SHP77 treated with DMSO at 0.1 percent for 48 hours (cell line): Measurements from ENCODE around the gene ST7.
"Not testable (repeated sequence)": the region's sequence is repeated elsewhere in the genome, so short reads cannot be mapped to it uniquely, and the experiment has no call there.

Experiments
- DNase-seq: peaks from one replicate; lab custom pipeline; 2025; lab: John Stamatoyannopoulos, UW

Gene ST7, protein sequence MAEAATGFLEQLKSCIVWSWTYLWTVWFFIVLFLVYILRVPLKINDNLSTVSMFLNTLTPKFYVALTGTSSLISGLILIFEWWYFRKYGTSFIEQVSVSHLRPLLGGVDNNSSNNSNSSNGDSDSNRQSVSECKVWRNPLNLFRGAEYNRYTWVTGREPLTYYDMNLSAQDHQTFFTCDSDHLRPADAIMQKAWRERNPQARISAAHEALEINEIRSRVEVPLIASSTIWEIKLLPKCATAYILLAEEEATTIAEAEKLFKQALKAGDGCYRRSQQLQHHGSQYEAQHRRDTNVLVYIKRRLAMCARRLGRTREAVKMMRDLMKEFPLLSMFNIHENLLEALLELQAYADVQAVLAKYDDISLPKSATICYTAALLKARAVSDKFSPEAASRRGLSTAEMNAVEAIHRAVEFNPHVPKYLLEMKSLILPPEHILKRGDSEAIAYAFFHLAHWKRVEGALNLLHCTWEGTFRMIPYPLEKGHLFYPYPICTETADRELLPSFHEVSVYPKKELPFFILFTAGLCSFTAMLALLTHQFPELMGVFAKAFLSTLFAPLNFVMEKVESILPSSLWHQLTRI

DNA sequence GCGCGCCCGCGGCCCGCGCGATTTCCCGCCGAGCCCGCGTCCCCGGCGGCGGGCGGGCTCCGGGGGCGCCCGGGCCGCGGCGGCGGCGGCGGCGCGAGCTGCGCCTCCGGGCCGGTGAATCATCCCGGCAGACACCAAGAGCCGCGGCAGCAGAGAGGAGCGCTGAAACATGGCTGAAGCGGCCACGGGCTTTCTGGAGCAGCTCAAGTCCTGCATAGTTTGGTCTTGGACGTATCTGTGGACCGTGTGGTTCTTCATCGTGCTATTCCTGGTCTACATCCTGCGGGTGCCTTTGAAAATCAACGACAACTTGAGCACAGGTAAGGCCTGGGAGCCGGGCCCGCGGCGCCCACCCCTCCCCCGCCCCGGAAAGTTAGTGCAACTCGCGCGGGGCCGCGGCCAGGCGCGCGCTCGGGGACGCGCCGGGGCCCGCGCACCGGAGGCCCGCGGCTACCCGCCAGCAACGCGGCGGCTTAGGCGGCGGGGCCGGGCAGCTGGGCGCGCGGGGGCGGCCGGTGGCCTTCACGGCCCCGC lies at the start of gene ST7:
ST7 (plus strand) TSS at position 130 of the 534 bp plus-strand sequence; CDS start at position 170, 40 bp downstream.
- DNase-seq: peak; percentile 56

DNA sequence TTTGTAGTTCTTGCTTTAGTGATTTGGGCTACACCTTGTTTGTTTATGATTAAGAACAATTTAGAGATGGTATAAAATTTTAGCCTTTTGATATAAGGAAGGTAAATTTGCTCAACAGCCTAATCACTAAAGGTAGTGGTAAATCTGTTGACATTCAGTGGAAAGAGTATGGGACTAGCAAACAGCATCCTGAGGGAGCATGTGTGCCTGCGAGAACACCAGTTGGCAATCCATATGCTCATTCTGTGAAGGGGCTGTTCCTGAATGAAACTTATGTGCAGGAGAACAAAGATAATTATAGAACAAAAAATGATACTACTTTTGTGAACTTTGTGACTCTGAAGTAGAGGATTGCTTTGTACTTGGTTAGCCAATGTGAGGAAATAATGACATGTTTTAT lies 46.9 kb upstream of the ST7 start:
- DNase-seq: no peak

DNA sequence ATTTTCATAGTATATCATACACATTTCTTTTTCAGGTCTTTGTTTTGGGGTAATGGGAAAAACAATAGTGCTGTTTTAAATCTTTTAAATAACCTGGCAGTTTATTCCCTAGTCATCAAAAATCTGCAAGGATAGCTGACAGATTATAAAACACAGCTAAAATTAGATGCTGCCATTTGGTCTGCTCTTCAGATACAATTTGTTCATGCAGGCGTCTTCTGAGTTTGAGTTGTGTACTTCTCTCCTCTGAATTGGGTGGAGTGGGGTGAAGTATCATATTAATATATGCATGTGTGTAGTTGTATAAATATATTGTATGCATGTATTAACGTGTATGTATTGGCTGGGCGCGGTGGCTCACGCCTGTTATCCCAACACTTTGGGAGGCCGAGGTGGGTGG lies 42.9 kb upstream of the ST7 start:
- no peak for DNase-seq

DNA sequence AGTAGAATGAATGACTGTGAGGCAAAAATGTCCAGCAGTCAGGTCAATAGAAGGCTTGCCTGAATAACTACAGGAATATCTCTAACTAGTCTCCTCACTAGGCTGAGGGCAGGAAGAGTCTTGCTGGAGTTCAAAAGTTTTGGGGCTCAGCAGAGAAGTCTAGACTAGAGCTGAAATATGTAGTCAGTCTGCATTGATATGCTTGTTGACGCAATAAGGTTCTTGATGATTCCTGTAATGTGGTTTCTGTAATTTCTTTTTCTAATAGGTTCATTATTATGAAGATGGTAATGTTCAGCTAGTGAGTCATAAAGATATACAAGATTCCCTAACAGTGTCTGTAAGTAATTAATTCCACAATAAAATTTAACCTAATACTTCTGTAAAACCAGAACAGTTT lies 41.5 kb upstream of the ST7 start:
- no peak for DNase-seq

DNA sequence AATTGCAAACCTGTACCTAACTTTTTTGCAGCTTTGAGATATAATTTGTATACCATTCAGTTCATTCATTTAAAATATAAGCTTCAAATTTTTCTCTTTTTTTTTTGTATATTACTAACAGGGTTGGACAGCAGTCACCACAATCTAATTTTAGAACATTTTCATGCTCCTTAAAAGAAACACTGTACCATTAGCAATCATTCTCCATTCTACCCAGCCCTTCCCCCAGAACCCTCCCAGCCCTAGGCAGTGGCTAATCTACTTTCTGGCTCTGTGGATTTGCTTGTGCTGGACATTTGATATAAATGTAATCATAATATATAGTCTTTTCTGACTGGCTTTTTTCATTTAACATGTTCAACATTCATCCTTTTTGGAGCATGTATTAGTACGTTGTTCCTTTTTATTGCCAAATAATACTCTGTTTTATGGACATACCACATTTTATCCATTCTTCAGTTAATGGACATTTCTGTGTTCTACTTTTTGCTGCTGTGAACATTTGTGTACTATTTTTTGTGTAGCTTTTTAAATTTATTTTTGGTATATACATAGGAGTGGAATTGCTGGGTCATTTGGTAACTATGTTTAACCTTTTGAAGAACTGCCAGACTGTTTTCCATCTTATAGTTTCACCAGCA lies 40.9 kb upstream of the ST7 start:
- no peak for DNase-seq

DNA sequence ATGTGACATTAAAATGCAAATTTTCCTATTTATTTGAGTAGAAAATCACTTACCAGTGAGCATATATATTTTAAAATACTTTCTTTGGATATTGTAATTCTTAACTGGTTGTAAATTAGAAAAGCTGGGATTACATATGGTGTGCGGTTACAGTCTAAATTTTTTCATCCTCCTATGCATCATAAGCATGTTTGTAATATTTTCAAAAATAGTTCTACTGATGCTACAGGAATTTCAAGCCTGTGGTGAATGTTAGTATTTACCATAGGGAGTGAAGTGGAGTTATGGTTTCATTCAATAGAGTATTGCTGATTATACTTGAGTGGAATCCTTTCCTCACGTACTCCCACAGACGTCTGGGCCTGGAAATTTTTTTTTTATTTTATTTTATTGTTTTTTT lies 34.6 kb upstream of the ST7 start:
- DNase-seq: no peak

DNA sequence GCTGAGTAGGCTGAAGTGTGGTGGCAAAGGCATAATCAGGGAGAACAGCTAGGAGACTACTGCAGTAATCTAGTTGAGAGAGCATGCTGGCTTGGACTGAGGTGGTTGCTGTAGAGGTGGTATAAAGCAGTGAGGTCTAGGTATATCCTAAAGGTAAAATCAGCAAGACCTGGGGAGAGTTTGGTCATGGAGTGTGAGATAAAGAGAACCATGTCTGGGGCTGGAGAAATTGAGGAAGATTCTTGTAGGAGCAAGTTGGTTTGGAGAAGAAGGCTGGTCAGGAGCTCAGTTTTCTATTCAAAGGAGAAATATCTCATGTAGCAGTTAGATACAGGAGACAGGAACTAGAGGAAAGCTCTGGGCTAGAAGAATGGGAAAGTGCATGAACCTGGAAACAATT lies 32.9 kb upstream of the ST7 start:
- no peak for DNase-seq

DNA sequence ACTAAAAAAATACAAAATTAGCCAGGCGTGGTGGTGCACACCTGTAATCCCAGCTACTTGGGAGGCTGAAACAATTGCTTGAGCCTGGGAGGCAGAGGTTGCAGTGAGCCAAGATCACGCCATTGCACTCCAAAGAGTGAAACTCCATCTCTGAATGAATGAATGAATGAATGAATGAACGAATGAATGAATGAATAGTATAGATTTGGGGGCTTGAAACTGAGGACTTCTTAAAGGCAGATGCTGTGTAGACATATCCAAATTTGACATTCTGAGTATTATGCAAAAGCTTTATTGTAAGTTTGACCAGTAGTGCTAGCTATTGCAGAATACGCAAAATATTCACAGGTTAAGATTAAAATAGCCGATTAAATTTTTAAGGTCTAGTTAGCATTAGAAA lies 30.8 kb upstream of the ST7 start:
- no peak for DNase-seq

DNA sequence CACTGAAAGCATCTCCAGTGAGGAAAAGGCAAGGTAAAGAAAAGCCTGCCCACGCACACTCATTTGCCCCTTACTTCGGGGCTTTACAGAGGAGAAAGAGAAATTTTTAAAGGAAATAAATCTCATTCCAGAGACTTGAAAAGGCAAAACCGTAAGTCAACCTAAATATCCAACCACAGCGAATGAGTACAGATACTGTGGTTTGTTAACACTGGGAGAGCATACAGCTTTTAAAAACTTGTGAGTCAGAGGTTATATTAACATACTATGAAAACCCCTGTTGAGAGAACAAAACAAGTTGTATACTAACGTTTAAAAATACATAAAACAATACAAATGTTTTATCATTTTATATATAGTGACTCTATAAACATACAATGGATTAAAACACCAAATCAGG lies 28.6 kb upstream of the ST7 start:
- no peak for DNase-seq

DNA sequence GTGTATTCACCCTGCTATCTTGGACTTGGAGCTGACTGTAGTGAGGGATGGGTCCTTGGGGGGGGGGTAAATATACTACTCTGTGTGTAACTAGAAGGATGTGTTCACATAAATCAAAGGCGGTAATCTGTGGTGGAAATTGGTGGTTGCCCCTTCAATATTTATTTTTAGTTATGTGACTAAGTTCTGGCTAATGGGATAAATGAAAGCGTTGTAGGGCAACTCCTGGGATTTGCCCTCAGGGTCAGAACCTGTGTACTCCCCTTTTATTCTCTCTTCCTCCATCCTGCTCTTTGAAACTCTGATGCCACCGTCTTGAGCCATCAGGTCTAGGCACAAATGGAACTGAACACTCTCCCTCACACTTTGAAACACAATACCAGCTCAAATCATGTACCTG lies 24.3 kb upstream of the ST7 start:
- DNase-seq: no peak

DNA sequence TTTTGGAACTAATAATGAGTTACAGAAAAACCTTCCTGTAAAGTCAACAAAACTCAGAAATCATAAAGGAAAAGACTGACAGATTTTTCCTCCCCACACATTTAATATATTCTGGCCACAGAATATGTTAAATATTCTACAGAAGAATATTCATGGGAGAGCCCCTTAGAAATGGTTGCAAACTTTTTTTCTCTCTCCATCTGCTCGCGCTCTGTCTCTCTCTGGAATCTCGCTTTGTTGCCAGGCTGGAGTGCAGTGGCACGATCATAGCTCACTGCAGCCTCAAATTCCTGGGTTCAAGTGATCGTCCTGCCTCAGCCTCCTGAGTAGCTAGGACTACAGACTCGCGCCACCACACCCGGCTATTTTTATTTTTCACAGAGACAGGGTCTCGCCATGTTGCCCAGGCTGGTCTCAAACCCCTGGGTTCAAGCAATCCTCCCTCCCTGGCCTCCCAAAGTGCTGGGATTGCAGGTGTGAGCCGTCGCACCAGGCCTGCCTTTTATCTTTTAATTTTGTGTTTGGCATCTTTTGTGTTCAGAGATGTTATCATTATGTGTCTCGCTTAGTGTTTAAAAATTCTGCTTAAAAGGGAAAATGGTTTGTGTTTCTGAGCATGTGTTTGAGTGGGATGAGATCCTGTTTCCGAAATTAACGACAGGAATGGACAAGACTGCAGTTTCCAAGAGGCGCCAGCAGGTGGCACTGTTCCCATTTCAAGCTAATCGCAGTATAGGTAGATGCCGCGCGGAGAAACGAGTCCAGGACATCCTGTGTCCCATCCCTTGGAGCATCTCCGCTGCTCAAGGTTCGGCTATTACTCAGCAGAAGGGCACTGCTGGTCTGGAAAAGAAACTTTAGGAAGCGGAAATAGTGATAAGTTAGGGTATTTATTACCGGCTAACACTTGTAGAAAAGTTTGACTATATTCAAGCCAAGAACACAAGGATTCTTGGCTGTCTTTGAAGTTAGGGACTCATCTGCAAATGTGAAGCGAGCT lies 23.1 kb upstream of the ST7 start:
- peak; percentile 14 for DNase-seq

DNA sequence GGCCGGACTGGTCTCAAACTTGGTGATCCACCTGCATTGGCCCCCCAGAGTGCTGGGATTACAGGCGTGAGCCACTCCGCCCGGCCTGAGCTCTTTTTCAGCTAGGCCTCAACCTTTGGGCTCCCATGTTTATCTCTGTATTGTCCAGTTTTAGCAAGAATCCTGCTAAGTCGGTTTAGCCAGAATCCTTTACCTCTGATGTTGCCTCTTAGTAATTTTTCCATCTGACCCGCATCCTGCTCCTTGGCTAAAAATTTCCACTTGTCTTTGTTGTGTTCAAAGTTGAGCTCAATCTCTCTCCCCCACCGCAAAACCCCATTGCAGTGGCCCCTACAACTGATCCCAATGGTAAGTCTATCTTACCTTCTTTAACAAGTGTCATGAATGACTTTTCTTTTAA lies 20.7 kb upstream of the ST7 start:
- DNase-seq: no peak

DNA sequence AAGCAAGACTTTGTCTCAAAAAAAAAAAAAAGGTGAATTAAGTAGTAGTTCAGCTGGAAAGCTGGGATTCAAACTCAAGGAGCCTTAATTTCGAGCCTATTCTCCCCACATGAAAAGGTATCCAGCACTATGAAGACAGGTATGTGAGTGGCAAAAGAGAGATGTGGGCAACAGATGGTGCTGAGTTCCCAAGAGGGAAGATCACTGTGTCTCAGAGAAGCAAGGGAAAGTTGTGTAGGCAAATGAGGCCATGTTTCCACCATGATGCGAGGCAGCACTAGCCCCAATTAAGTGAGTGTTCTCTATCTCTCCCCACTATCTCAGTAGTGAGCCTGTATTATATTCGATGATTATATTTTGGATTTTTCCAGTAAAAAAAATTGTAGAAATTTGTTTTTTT lies 19.8 kb upstream of the ST7 start:
- DNase-seq: no peak

DNA sequence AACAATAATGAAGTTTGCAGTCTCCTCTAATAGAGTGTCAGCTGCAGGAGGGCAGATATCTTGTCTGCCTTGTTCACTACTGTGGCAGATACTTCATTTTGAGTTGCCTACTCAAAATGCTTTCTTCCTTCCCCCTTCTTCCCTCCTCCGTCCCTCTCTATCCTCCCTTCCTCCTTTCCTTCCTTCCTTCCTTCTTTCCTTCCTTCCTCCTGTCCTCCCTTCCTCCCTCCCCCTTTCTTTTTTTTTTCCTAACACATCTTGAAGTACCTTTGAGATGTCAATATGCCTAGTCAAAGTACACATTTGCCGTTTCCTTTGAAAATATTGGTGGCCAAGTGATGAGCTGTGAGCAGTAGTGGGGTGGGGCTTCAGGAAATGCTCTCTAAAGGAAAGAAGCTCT lies 18.7 kb upstream of the ST7 start:
- no peak for DNase-seq

DNA sequence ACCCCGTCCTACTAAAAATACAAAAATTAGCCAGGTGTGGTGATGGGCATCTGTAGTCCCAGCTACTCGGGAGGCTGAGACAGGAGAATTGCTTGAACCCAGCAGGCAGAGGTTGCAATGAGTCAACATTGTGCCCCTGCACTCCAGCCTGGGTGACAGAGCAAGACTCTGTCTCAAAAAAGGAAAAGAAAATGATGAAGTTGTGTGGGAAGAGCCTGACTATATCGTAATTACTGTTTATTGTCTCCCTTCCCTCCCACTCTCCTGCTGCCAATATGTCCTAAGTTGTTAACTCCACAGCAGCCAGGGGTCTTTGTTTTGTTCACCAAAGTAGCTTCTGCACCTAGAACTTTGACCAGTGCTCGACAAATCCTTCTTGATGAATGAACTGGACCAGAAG lies 16.5 kb upstream of the ST7 start:
- DNase-seq: not testable (repeated sequence)

DNA sequence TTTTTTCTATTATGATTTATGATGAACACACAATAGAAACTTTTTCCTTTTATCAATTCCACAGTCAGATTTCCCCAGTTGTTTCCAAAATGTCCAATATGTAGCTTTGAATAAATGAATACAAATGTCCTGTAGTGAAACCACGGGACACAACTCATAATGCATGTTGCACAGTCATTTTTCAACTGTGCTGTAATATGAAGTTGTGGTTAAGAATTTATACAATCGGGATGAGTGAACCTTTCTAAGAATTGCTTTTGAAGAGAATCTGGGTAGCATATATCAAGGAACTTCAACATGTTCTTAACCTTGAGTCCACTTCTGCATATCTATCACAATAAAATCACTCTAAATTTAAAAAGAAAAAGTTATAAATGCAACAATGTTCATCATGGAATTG lies 14.6 kb upstream of the ST7 start:
- DNase-seq: no peak

DNA sequence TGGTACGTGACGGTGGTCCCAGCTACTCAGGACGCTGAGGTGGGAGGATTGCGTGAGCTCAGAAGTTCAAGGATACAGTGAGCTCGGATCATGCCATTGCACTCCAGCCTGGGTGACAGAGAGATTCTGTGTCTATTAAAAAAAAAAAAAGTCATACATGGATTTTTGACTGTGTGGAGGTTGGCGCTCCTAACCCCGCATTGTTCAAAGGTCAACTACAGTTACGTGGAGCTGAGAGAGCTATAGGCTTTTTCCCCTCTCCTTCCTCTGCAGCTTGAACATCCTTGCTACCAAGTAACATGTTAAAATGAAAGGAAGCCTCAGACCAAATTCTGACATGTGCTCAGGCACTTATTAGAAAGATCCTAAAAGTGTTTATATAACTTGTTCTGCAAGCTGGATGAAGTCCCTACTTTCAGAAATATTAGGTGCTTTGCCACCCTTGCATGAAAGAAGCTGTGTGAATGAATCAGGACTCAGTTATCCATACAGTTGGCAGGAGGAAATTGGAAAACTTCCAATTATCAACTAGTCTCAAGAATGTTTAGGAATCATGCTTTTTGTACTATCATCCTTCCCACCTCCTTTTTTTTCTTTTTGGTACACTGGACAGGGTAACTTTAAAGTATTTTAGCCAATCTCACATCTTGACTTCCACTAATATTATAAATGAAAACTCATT lies 12.5 kb upstream of the ST7 start:
- DNase-seq: no peak

DNA sequence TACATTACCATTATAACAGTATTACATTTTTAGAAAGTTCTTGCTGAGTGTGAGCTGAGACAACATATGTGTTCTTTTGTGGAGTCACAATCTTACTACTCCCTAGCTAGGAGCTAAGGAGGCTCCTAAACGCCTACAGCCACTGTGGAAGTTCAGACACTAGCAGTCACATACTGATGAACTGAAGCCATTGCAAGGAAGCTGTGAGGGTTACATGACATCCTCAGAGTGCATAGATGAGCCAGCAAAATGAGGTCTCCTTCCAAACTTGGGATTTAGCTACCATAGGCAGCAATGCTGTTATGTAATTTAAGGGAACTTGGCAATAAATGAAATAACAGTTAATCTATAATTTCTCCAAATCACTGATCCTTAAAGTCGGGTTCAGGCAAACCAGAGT lies 10.8 kb upstream of the ST7 start:
- DNase-seq: no peak

DNA sequence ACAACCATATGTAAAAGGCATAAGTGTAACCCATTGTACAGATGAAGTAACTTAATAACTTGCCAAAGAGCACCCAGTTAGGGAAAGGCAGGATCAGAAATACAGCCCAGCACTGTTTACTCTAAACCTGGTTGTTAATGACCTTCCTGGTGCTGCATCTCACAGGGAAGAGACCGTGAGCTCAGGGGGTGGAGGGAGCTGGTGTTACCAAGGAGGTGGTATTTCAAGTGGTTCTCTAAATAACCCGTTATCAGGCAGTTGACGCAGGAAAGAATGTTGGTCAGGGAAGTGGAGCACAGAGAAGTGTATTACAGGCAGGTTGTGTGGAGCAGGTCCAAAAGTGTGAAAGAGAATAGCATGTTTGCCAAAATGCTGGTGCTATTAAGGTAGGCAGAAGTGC lies 4.4 kb upstream of the ST7 start:
- no peak for DNase-seq

DNA sequence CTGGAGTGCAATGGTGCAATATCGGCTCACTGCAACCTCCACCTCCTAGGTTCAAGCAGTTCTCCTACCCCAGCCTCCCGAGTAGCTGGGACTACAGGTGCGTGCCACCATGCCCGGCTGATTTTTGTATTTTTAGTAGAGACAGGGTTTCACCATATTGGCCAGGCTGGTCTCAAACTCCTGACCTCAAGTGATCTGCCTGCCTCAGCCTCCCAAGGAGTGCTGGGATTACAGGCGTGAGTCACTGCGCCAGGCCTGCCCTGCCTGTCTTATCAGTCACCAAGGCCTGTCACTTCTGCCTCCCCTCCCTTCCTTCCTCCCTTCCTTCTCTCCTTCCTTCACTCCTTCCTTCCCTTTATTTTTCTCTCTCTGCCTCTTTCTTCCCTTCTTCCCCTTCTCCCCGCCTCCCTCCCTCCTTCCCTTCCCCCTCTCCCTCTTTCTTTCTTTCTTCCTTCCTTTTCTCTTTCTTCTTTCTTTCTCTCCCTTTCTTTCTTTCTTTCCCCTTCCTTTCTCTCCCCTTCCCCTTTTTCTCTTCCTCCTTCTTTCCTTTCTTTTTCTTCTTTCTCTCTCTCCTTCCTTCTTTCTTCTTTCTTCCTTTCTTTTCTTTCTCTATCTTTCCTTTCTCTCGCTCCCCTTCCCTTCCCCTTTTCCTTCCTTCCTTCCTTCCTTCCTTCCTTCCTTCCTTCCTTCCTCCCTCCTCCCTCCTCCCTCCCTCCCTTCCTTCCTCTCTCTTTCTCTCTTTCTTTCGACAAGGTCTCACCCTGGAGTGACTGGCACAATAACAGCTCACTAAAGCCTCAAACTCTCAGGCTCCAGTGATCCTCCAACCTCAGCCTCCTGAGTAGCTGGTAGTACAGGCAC lies 3.1 kb upstream of the ST7 start:
- no peak for DNase-seq
